Progenitor cell of endocrine pancreas (in vitro differentiated cells): ENCODE results near the gene ARNT2. TPM values are rescaled to one million over a fixed set of nuclear protein-coding genes. Genes with fewer than 3 reads are reported as not detected.

Source experiments
- DNase-seq: peaks from one replicate; pipeline ENCODE4 v3.0.0; 2021; ENCODE audit warnings: low spot score; ENCODE audit not compliant: unreplicated experiment
- H3K27ac Mint-ChIP-seq: 2 replicates; pipeline ENCODE4 v1.8.0; 2021; ENCODE audit warnings: mild to moderate bottlenecking, moderate library complexity, mixed read lengths
- H3K27me3 Mint-ChIP-seq: 2 replicates; pipeline ENCODE4 v1.8.0; 2021; ENCODE audit warnings: mixed read lengths
- H3K36me3 Mint-ChIP-seq: 2 replicates; pipeline ENCODE4 v1.8.0; 2022; ENCODE audit warnings: mixed read lengths; ENCODE audit not compliant: insufficient read depth
- H3K4me1 Mint-ChIP-seq: 2 replicates; pipeline ENCODE4 v1.8.0; 2021; ENCODE audit warnings: low read depth, mixed read lengths
- H3K4me3 Mint-ChIP-seq: 2 replicates; pipeline ENCODE4 v1.8.0; 2021; ENCODE audit warnings: low read depth, mild to moderate bottlenecking, moderate library complexity, mixed read lengths
- H3K9me3 Mint-ChIP-seq: 2 replicates; pipeline ENCODE4 v1.8.0; 2021; ENCODE audit warnings: low read depth, mixed read lengths
- total RNA-seq: library from RNA; stranded (reverse); gene quantifications from 2 replicates; pipeline ENCODE4 v1.2.1, GENCODE V29; 2021
- TF ChIP-seq, protein P1 (sequence below): fragments of 200-600 bp; sonication (generic); IDR thresholded peaks from one replicate; pipeline ENCODE4 v1.5.0; 2021; ENCODE audit warnings: antibody characterized with exemption, mild to moderate bottlenecking; ENCODE audit not compliant: unreplicated experiment

ARNT2 gene
- total RNA-seq, 1 donor from 2014 or later: 37.3 TPM

DNA sequence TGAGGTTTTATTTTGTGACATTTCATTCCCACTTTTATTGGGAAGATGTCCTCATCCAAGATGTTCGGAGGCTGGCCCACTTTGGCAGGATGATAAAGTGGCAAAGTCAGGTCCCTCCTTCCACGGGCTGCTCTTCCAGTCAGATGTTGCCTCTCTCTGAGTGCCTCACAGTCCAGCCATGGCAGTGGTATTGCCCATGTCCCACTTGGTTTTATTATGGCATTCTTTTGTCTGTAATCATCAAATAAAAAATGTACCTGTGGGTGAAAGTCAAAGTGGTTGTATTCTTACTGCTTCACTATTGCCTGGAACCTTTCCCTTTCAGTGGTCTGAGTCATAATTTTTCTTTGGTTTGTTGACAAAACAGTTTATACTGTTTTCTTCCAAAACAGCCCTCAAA lies 20.2 kb downstream of the ARNT2 start:
- Mint-ChIP-seq H3K4me1 (peaks cover 5% of the 10 kb centered on the region), H3K36me3 (no peaks in the 10 kb centered on the region), H3K27me3 (no peaks in the 10 kb centered on the region), H3K9me3 (no peaks in the 10 kb centered on the region), H3K27ac (no peak overlapping the region), H3K4me3 (no peak overlapping the region)
- TF ChIP-seq, protein P1, sequence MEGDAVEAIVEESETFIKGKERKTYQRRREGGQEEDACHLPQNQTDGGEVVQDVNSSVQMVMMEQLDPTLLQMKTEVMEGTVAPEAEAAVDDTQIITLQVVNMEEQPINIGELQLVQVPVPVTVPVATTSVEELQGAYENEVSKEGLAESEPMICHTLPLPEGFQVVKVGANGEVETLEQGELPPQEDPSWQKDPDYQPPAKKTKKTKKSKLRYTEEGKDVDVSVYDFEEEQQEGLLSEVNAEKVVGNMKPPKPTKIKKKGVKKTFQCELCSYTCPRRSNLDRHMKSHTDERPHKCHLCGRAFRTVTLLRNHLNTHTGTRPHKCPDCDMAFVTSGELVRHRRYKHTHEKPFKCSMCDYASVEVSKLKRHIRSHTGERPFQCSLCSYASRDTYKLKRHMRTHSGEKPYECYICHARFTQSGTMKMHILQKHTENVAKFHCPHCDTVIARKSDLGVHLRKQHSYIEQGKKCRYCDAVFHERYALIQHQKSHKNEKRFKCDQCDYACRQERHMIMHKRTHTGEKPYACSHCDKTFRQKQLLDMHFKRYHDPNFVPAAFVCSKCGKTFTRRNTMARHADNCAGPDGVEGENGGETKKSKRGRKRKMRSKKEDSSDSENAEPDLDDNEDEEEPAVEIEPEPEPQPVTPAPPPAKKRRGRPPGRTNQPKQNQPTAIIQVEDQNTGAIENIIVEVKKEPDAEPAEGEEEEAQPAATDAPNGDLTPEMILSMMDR: no peak
- DNase-seq: no peak

DNA sequence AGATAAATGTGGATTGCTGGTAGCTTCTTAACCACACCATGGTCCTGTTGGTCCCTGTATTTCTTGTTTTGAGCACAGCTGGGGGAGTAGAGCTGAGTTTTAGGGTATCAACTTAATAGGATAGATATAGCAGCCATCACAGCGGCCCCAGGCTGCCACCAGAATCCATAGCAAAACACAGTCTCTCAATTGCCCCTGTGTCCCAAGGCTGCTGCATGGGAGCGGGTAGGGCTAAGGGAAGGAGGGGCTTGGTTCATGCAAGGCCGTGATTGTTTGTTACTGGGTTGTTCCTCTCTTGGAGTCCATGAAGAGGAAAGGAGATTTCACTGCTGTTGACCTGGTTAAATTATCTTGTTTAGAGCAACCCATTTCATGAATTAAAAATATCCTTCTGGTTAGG lies 22.1 kb downstream of the ARNT2 start:
- TF ChIP-seq, protein P1: no peak

DNA sequence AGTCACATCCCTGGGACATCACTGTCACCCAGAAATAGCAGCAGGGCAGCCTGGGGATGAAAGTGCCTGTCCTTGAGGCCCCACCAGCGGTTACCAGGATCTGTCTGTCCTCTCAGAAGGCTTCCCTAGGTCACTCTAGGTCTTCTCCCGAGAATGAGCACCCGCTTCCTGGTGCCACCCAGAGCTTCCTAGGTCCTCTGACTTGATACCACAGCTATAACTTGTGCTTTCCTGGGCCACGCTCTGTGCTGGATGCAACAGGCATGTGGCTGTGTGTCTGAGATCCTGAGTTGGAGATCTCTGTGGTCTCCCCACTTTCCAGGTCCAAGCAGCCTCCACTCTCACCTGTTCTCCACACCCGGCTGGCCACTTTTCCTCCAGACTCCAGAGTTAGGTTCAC lies 25.8 kb downstream of the ARNT2 start:
- no peak for DNase-seq
- Mint-ChIP-seq H3K4me3 (no peak overlapping the region), H3K36me3 (no peaks in the 10 kb centered on the region), H3K27ac (no peak overlapping the region), H3K9me3 (no peaks in the 10 kb centered on the region), H3K4me1 (peaks cover 5% of the 10 kb centered on the region), H3K27me3 (no peaks in the 10 kb centered on the region)
- TF ChIP-seq, protein P1: no peak

More for the DNA sequence above, 22.1 kb downstream of the ARNT2 start:
- Mint-ChIP-seq H3K27me3 (no peaks in the 10 kb centered on the region), H3K4me1 (peaks cover 5% of the 10 kb centered on the region), H3K36me3 (no peaks in the 10 kb centered on the region), H3K9me3 (no peaks in the 10 kb centered on the region), H3K4me3 (no peak overlapping the region), H3K27ac (no peak overlapping the region)
- no peak for DNase-seq

DNA sequence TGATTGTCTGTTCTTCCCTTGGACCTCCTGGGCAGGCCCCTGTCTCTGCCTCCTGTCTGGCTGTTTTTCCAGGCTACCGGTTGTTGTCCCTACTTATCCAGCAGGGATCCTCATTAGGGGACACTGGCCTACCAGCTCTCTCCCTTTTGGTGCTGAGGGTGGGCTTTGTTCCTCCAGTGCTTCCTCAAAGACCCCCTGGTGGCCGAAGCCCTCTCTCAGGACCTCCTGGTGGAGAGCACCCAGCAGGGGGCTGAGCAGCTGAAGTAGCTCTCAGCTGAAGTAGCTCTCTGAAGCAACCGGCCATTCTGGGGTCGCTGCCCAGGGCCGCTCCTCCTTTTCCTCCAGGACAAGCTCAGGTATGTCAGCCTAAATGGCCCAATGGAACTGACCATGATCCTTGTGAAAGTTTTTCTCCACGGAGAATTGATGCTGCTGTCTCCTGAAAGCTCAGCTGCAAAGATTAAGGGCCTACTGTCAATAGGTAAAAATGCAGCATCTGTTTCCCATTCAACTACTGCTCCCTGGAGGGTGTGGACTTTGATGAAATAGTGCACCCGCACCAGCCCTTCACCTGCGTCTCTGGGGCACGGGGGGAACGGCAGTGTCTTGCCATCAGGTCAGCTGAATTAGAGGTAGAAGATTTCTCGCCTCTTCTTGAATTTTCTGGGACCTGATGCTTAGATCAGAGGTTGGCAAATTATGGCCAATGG lies 27.6 kb downstream of the ARNT2 start:
- H3K27ac Mint-ChIP-seq: no peak overlapping the region
- no peak for DNase-seq
- no peaks in the 10 kb centered on the region for H3K36me3 Mint-ChIP-seq
- TF ChIP-seq, protein P1: peak; percentile 15
- peaks cover 6% of the 10 kb centered on the region for H3K4me1 Mint-ChIP-seq
- H3K9me3 Mint-ChIP-seq: no peaks in the 10 kb centered on the region
- H3K4me3 Mint-ChIP-seq: no peak overlapping the region
- H3K27me3 Mint-ChIP-seq: no peaks in the 10 kb centered on the region

DNA sequence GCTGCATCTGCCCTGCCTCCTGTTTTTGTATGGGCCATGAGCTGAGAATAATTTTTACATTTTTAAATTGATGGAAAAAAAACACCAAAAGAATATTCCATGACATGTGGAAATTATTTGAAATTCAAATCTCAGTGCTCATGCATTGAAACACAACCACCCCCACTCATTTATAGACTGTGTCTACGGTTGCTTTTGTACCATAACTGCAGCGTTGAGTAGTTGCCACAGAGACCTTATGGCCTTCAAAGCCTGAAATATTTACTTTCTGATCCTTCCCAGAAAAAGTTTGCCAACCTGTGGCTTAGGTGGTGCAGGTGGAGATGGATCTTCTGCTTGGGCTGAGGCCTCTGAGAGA lies 28.1 kb downstream of the ARNT2 start:
- no peaks in the 10 kb centered on the region for H3K27me3 Mint-ChIP-seq
- no peaks in the 10 kb centered on the region for H3K9me3 Mint-ChIP-seq
- no peak overlapping the region for H3K4me3 Mint-ChIP-seq
- TF ChIP-seq, protein P1: no peak
- H3K27ac Mint-ChIP-seq: no peak overlapping the region
- no peaks in the 10 kb centered on the region for H3K36me3 Mint-ChIP-seq
- no peak for DNase-seq
- H3K4me1 Mint-ChIP-seq: peaks cover 6% of the 10 kb centered on the region
